Thyroid gland (tissue), 4 donors: ENCODE results near the gene FBXO44. TPM values are rescaled to one million over a fixed set of nuclear protein-coding genes. Genes with fewer than 3 reads are reported as not detected.
A peak's percentile ranks its signal among the peaks of the same experiment; 100 is the strongest.

Experiments used
- DNase-seq, 2 donors: peaks; one replicate each; pipeline ENCODE4 v3.0.0-alpha.2; 2019
- H3K27ac ChIP-seq, 3 donors: fragments of 200-600 bp; sonication (generic); 1 replicate in 2 of 3; 2 replicates in 1 of 3; pipeline ENCODE4 v1.5.1; 2016 to 2019; ENCODE audit warnings: mild to moderate bottlenecking in 1 of 3, moderate library complexity in 1 of 3
- H3K27me3 ChIP-seq: fragments of 200-600 bp; sonication (generic); one replicate; pipeline ENCODE4 v1.5.1; 2019
- H3K36me3 ChIP-seq, 2 donors: fragments of 200-600 bp; sonication (generic); one replicate each; pipeline ENCODE4 v1.5.1; 2016 to 2019
- H3K4me1 ChIP-seq, 2 donors: fragments of 200-600 bp; sonication (generic); one replicate each; pipeline ENCODE4 v1.5.1; 2017 to 2019
- H3K4me3 ChIP-seq, 3 donors: fragments of 200-600 bp; sonication (generic); replicated peaks in 1 of 3; 1 replicate in 2 of 3; 2 replicates in 1 of 3; pipeline ENCODE4 v1.5.1; 2016; ENCODE audit warnings: mild to moderate bottlenecking in 1 of 3
- H3K9me3 ChIP-seq: fragments of 200-600 bp; sonication (generic); one replicate; pipeline ENCODE4 v1.5.1; 2017
- CTCF ChIP-seq, 6 experiments: fragments of 200-600 bp in 3 of 6; fragments of 450-650 bp in 3 of 6; sonication (generic) in 3 of 6; IDR thresholded peaks; one replicate each; pipeline ENCODE4 v1.5.1; 2016 to 2019; ENCODE audit warnings: antibody characterized with exemption in 6 of 6, mild to moderate bottlenecking in 2 of 6, inconsistent platforms in 1 of 6, moderate library complexity in 1 of 6
- POLR2A ChIP-seq, 2 donors: fragments of 450-650 bp; IDR thresholded peaks; one replicate each; pipeline ENCODE4 v1.6.1; 2017; ENCODE audit warnings: antibody characterized with exemption in 2 of 2, mild to moderate bottlenecking in 2 of 2, moderate library complexity in 1 of 2
- WGBS, 2 donors: methylation state at CpG; one replicate each; pipeline ENCODE4 v1.1.5; 2017; 5-methylcytosine and 5-hydroxymethylcytosine counted together
- intact Hi-C: fragments of 100-400 bp; cut with DNase I; formaldehyde crosslinking; loops from one replicate; pipeline ENCODE4 v1.15.1; 2023
- total RNA-seq, 4 donors: library from RNA; depleted of rRNA; stranded (reverse); fragments of >200 nt; gene quantifications; one replicate each; pipeline ENCODE4 v1.2.3, GENCODE V29; 2016

Gene FBXO44
- total RNA-seq, 4 donors from 2014 or later: 33.1 to 40.9 (median 34.4) TPM

- Histone ChIP-seq H3K27ac (no peak overlapping the region), H3K9me3 (no peaks in the 10 kb centered on the region), H3K36me3 (no peaks in the 10 kb centered on the region), H3K4me1 (no peaks in the 10 kb centered on the region), H3K4me3 (no peak overlapping the region), H3K27me3 (no peaks in the 10 kb centered on the region)
- TF ChIP-seq POLR2A (IDR thresholded peaks at IDR 0.05) (no peak), CTCF (IDR thresholded peaks at IDR 0.05) (no peak)
- DNase-seq: no peak
- WGBS, 2 donors: 79 to 92% methylated on average over 2 of the region's 2 CpGs
- intact Hi-C loops: no loop called here
Measured at GRCh38 chr1:11617741-11618140, 36.9 kb upstream of the FBXO44 start.

GRCh38 chr1:11620405-11620804 is 34.3 kb upstream of the FBXO44 start:
- WGBS, 2 donors: 23 to 30% methylated on average over 12 of the region's 12 CpGs
- no peaks in the 10 kb centered on the region for H3K36me3 ChIP-seq
- TF ChIP-seq CTCF (IDR thresholded peaks at IDR 0.05): no peak
- TF ChIP-seq POLR2A (IDR thresholded peaks at IDR 0.05): no peak
- no peaks in the 10 kb centered on the region for H3K27me3 ChIP-seq
- H3K4me3 ChIP-seq: no peak overlapping the region
- intact Hi-C loops: no loop called here
- no peaks in the 10 kb centered on the region for H3K4me1 ChIP-seq
- peak; percentile 14 to 28 for DNase-seq
- no peaks in the 10 kb centered on the region for H3K9me3 ChIP-seq
- H3K27ac ChIP-seq: no peak overlapping the region

- no peaks in the 10 kb centered on the region for H3K4me1 ChIP-seq
- 86% methylated on average over 5 of the region's 5 CpGs for WGBS, 2 donors
- no peaks in the 10 kb centered on the region for H3K27me3 ChIP-seq
- TF ChIP-seq CTCF (IDR thresholded peaks at IDR 0.05): no peak
- H3K36me3 ChIP-seq: no peaks in the 10 kb centered on the region
- intact Hi-C loops: no loop called here
- no peak overlapping the region for H3K27ac ChIP-seq
- no peak overlapping the region for H3K4me3 ChIP-seq
- no peaks in the 10 kb centered on the region for H3K9me3 ChIP-seq
- DNase-seq: no peak
Measured at GRCh38 chr1:11620924-11621323, 33.8 kb upstream of the FBXO44 start.

GRCh38 chr1:11622398-11622797 is 32.3 kb upstream of the FBXO44 start:
- H3K9me3 ChIP-seq: no peaks in the 10 kb centered on the region
- no peak overlapping the region for H3K4me3 ChIP-seq
- H3K27me3 ChIP-seq: no peaks in the 10 kb centered on the region
- H3K4me1 ChIP-seq: no peaks in the 10 kb centered on the region
- H3K27ac ChIP-seq: no peak overlapping the region
- no peak for DNase-seq
- H3K36me3 ChIP-seq: no peaks in the 10 kb centered on the region
- 43 to 79% methylated on average over 3 of the region's 3 CpGs for WGBS, 2 donors
- TF ChIP-seq POLR2A (IDR thresholded peaks at IDR 0.05): no peak
- no peak for TF ChIP-seq CTCF (IDR thresholded peaks at IDR 0.05)
- intact Hi-C loops: no loop called here

- 77 to 79% methylated on average over 8 of the region's 8 CpGs for WGBS, 2 donors
- no peaks in the 10 kb centered on the region for H3K9me3 ChIP-seq
- intact Hi-C loops: no loop called here
- no peaks in the 10 kb centered on the region for H3K27me3 ChIP-seq
- H3K27ac ChIP-seq: no peak overlapping the region
- H3K4me3 ChIP-seq: no peak overlapping the region
- H3K36me3 ChIP-seq: no peaks in the 10 kb centered on the region
- no peaks in the 10 kb centered on the region for H3K4me1 ChIP-seq
- TF ChIP-seq POLR2A (IDR thresholded peaks at IDR 0.05): no peak
- TF ChIP-seq CTCF (IDR thresholded peaks at IDR 0.05): no peak
- no peak for DNase-seq
Measured at GRCh38 chr1:11623702-11624101, 31.0 kb upstream of the FBXO44 start.
